DOHH2 (cell line): ENCODE measurements around the gene RRP7A.
A peak's percentile ranks its signal among the peaks of the same experiment; 100 is the strongest.
"Not testable (repeated sequence)": the region's sequence is repeated elsewhere in the genome, so short reads cannot be mapped to it uniquely, and the experiment has no call there.

ENCODE experiments used
- H3F3A ChIP-seq: fragments of 200-600 bp; sonication (generic), shearing (Covaris generic); 2 replicates; pipeline ENCODE4 v1.6.0; 2016; ENCODE audit warnings: antibody characterized with exemption, mild to moderate bottlenecking; ENCODE audit not compliant: control insufficient read depth, insufficient read depth
- H3K27ac ChIP-seq: fragments of 200-600 bp; sonication (generic); 2 replicates; pipeline ENCODE4 v1.5.1; 2014; ENCODE audit warnings: low read depth, mild to moderate bottlenecking, low read length, moderate library complexity
- H3K27me3 ChIP-seq: fragments of 200-600 bp; sonication (generic); 2 replicates; pipeline ENCODE4 v1.6.1; 2014; ENCODE audit warnings: mild to moderate bottlenecking, low read length, mixed read lengths; ENCODE audit not compliant: control insufficient read depth
- H3K36me3 ChIP-seq: fragments of 200-600 bp; sonication (generic); 2 replicates; pipeline ENCODE4 v1.6.1; 2014; ENCODE audit warnings: mild to moderate bottlenecking, low read length, moderate library complexity, mixed read lengths; ENCODE audit not compliant: control insufficient read depth
- H3K4me1 ChIP-seq: fragments of 200-600 bp; sonication (generic); 2 replicates; pipeline ENCODE4 v1.6.1; 2014; ENCODE audit warnings: mild to moderate bottlenecking, low read length, mixed read lengths; ENCODE audit not compliant: control insufficient read depth
- H3K4me2 ChIP-seq: fragments of 200-600 bp; sonication (generic); 2 replicates; pipeline ENCODE4 v1.6.0; 2014; ENCODE audit warnings: mild to moderate bottlenecking, low read length, moderate library complexity
- H3K4me3 ChIP-seq: fragments of 200-600 bp; sonication (generic); 2 replicates; pipeline ENCODE4 v1.5.1; 2014; ENCODE audit warnings: mild to moderate bottlenecking, low read length, mixed read lengths
- H3K79me2 ChIP-seq: fragments of 200-600 bp; sonication (generic); 2 replicates; pipeline ENCODE4 v1.6.1; 2014; ENCODE audit warnings: mild to moderate bottlenecking, low read length, mixed read lengths; ENCODE audit not compliant: control insufficient read depth
- H3K9me2 ChIP-seq: fragments of 200-600 bp; sonication (generic); replicated peaks from 2 replicates; pipeline ENCODE4 v1.6.1; 2014; ENCODE audit warnings: mild to moderate bottlenecking, low read length, mixed read lengths; ENCODE audit not compliant: control insufficient read depth
- H3K9me3 ChIP-seq: fragments of 200-600 bp; sonication (generic); 2 replicates; pipeline ENCODE4 v1.6.1; 2014; ENCODE audit warnings: antibody characterized with exemption, low read length, mixed read lengths; ENCODE audit not compliant: control insufficient read depth, insufficient read depth
- H4K20me1 ChIP-seq: fragments of 200-600 bp; sonication (generic); 2 replicates; pipeline ENCODE4 v1.6.0; 2014; ENCODE audit warnings: low read depth, mild to moderate bottlenecking, antibody characterized with exemption, low read length, moderate library complexity; ENCODE audit not compliant: control insufficient read depth, insufficient read depth
- EZH2phosphoT487 ChIP-seq: fragments of 200-600 bp; sonication (generic); IDR thresholded peaks from 2 replicates; pipeline ENCODE4 v1.6.1; 2017; ENCODE audit warnings: borderline replicate concordance, mild to moderate bottlenecking, antibody characterized with exemption, low read length, moderate library complexity, mixed read lengths
- TF ChIP-seq, protein P1 (sequence below): fragments of 200-600 bp; sonication (generic); IDR thresholded peaks from one replicate; pipeline ENCODE4 v1.5.1; 2014; ENCODE audit warnings: antibody characterized with exemption, mild to moderate bottlenecking, low read depth, low read length; ENCODE audit not compliant: poor library complexity, severe bottlenecking

RRP7A gene

DNA sequence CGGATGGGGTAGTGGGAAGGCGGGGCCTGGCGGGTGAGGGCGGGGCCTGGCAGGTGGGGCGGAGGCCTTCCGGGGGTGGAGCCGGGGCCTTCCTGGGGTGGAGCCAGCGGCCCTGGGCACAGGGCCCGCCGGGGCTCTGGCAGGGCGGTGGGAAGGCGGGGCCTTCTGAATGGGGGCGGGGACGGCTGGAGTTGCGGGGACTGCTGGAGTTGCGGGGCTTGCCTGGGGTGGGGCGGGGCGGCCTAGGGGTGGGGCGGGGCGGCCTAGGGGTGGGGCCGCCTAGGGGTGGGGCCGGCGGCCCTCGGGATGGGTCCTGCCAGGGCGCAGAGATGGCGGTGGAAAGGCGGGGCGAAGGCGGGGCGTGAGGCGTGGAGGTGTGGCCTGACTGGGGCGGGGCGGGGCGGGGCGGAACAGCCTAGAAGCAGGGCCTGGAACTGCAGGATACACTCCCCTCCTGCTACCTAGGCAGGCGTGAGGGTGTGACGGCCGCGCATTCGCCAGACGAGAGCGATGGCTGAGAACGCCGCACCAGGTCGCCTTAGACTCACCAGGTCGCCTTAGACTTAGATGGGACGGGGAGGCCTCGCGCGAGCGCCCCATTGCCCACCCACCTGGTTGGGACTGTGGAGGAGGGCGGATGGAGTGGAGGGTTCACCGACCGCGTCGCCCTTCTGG lies 19.3 kb downstream of the RRP7A start:
- Histone ChIP-seq H3K27ac (no peak overlapping the region), H3F3A (no peaks in the 10 kb centered on the region), H3K4me2 (peak overlapping the region; percentile 81), H4K20me1 (no peaks in the 10 kb centered on the region), H3K27me3 (peaks cover 2% of the 10 kb centered on the region; the same call in 1 of the 2 replicates), H3K9me2 (no peaks in the 10 kb centered on the region), H3K4me1 (peaks cover 21% of the 10 kb centered on the region), H3K4me3 (peak overlapping the region; percentile 63), H3K9me3 (no peaks in the 10 kb centered on the region), H3K79me2 (no peaks in the 10 kb centered on the region), H3K36me3 (no peaks in the 10 kb centered on the region)
- TF ChIP-seq, protein P1, sequence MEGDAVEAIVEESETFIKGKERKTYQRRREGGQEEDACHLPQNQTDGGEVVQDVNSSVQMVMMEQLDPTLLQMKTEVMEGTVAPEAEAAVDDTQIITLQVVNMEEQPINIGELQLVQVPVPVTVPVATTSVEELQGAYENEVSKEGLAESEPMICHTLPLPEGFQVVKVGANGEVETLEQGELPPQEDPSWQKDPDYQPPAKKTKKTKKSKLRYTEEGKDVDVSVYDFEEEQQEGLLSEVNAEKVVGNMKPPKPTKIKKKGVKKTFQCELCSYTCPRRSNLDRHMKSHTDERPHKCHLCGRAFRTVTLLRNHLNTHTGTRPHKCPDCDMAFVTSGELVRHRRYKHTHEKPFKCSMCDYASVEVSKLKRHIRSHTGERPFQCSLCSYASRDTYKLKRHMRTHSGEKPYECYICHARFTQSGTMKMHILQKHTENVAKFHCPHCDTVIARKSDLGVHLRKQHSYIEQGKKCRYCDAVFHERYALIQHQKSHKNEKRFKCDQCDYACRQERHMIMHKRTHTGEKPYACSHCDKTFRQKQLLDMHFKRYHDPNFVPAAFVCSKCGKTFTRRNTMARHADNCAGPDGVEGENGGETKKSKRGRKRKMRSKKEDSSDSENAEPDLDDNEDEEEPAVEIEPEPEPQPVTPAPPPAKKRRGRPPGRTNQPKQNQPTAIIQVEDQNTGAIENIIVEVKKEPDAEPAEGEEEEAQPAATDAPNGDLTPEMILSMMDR: no peak
- TF ChIP-seq EZH2phosphoT487: no peak

DNA sequence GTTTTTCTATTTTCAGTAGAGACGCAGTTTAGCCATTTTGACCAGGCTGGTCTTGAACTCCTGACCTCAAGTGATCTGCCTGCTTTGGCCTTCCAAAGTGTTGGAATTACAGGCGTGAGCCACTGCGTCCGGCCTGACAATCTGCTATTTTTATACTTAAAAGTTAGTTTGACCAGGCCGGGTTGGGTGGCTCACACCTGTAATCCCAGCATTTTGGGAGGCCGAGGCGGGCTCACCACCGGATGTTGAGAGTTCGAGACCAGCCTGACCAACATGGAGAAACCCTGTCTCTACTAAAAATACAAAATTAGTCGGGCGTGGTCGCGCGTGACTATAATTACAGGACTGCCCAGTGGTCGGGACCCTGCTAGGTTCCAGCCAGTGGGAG lies 19.8 kb downstream of the RRP7A start:
- H3K27me3 ChIP-seq, H3K36me3 ChIP-seq, H3K79me2 ChIP-seq, H3F3A ChIP-seq, H3K27ac ChIP-seq, H3K9me2 ChIP-seq, H4K20me1 ChIP-seq, H3K9me3 ChIP-seq: not testable (repeated sequence)
- Histone ChIP-seq H3K4me3 (peak overlapping the region; percentile 42), H3K4me1 (peaks cover 27% of the 10 kb centered on the region), H3K4me2 (peak overlapping the region; percentile 36; the same call in 1 of the 2 replicates)

DNA sequence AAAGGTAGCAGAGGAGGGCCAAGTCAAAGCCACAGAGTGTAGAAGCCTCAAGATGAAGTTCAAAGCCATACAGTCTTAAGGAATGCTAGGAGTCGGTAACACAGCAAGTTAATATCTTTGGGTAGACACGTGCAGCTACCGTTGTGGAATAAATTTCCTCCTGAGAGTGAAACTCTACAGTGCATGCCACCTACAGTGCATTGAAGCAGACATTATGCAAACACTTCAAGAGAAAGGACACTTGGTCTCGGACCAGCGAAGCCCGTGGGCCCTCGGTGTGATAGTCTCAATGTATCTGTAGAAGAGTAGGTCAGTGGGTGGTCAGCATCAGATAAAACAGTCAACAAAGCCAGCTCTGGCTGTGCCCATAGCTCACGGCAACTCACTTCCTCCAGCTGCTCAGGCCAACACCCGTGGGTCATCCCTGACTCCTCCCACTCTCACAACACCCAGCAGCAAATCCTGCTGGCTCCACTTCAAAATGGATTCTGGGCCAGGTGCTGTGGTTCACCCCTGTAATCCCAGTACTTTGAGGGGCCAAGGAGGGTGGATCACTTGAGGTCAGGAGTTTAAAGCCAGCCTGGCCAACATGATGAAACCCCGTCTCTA lies 24.0 kb downstream of the RRP7A start:
- Histone ChIP-seq H3K4me2 (peak overlapping the region; percentile 37), H3K27ac (peak overlapping the region; percentile 30; the same call in 1 of the 2 replicates), H3K4me1 (peaks cover 29% of the 10 kb centered on the region), H3K4me3 (0 out of 2 replicates have a peak overlapping the region, but pooled peaks have one; percentile 3)
- H3K9me2 ChIP-seq, H4K20me1 ChIP-seq, H3K27me3 ChIP-seq, H3K36me3 ChIP-seq, H3K9me3 ChIP-seq, H3F3A ChIP-seq, H3K79me2 ChIP-seq: not testable (repeated sequence)

DNA sequence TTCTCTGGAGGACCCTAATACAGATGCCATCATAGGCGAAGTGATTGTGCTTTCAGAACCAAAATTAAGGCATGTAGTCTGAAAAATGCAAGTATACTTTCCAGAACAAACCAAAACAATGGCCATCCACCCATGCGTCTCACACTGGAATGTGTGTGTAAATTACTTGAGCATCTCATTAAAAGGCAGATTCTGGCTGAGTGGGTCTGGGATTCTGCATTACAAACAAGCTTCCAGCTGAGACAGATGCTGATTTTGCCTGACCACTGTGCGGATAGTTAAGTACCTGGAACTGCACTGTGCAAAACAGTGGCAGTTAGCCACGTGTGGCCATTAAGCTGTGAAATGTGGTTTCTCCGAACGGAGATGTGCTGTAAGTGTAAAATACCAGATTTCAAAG lies 26.2 kb downstream of the RRP7A start:
- Histone ChIP-seq H4K20me1 (no peaks in the 10 kb centered on the region), H3K79me2 (no peaks in the 10 kb centered on the region), H3F3A (no peaks in the 10 kb centered on the region), H3K4me1 (peaks cover 24% of the 10 kb centered on the region), H3K27me3 (peaks cover 8% of the 10 kb centered on the region), H3K4me3 (no peak overlapping the region), H3K27ac (no peak overlapping the region), H3K9me2 (no peaks in the 10 kb centered on the region), H3K36me3 (no peaks in the 10 kb centered on the region), H3K4me2 (no peak overlapping the region), H3K9me3 (no peaks in the 10 kb centered on the region)
- TF ChIP-seq EZH2phosphoT487: no peak
- TF ChIP-seq, protein P1: no peak
